Measurements from ENCODE around the gene OGFRL1.
"Not testable (repeated sequence)": the region's sequence is repeated elsewhere in the genome, so short reads cannot be mapped to it uniquely, and the experiment has no call there.

The OGFRL1 gene

DNA sequence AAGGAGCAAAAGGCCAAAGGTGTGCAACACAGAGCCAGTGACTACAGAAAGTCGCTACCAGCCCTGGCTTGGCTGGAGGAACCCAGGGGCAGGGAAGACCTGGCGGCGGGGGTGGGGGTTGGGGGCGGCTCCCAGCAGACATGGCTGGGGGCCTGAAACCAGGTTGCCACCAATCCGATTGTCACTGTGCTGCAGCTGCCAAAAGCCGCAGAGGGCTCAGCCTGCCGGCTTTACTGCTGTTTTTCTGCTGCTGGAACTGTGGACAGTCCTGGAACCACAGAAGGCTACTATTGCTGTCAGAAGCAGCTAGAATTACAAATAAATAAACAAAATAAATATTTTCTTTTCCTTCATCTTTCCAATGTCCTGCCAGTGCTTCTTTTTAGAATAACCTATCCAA is 25.7 kb upstream of the OGFRL1 start:
- TF ChIP-seq, protein P1, sequence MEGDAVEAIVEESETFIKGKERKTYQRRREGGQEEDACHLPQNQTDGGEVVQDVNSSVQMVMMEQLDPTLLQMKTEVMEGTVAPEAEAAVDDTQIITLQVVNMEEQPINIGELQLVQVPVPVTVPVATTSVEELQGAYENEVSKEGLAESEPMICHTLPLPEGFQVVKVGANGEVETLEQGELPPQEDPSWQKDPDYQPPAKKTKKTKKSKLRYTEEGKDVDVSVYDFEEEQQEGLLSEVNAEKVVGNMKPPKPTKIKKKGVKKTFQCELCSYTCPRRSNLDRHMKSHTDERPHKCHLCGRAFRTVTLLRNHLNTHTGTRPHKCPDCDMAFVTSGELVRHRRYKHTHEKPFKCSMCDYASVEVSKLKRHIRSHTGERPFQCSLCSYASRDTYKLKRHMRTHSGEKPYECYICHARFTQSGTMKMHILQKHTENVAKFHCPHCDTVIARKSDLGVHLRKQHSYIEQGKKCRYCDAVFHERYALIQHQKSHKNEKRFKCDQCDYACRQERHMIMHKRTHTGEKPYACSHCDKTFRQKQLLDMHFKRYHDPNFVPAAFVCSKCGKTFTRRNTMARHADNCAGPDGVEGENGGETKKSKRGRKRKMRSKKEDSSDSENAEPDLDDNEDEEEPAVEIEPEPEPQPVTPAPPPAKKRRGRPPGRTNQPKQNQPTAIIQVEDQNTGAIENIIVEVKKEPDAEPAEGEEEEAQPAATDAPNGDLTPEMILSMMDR (IDR thresholded peaks at IDR 0.05; ENCODE audit: control insufficient read depth, extremely low read depth, insufficient read depth), result no peak
- H3K4me3 ChIP-seq (ENCODE audit: low read depth, low read length), result no peak overlapping the region
- no peak for DNase-seq (ENCODE audit: low read depth)

DNA sequence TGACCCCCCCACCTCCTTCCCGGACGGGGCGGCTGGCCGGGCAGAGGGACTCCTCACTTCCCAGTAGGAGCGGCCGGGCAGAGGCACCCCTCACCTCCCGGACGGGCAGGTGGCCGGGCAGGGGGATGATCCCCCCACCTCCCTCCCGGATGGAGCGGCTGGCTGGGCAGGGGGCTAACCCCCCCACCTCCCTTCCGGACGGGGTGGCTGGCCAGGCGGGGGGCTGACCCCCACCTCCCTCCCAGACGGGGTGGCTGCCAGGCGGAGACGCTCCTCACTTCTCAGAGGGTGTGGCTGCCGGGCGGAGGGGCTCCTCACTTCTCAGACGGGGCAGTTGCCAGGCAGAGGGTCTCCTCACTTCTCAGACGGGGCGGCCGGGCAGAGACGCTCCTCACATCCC is 22.2 kb upstream of the OGFRL1 start:
- DNase-seq (ENCODE audit: low read depth); H3K4me3 ChIP-seq (ENCODE audit: low read depth, low read length): not testable (repeated sequence)

DNA sequence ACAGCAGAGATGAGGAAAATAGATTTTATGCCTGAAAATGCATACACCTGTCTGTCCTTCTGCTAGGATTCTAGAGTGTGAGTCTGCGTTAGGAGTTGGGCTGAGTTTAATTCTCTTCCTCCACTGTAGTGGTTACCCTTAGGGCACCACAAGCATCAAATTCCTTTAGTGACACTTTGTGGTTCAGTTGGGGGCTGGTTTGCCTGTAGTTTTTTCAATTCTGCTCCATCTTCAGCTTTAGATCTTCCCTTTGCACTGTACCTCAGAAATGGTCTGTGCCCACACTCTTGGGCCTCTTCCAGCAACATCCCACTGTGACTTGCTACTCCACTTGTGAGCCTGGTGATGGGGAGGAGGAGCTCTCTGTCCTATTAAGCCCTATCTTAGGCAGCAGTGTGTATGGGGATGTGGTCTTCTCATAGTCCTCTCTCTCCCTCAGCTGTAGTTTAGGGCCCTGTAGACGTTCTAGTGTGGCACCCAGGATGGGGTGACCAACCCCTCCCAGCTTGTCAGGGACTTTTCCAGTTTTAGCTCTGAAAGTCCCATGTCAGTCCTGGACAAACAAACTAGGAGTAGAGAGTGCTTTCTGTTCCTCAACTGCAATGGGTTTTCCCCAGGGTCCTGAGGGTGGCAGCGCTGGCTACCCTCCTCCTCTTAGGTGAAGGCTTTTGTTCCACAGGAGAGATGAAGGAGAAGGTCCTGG is 19.7 kb upstream of the OGFRL1 start:
- TF ChIP-seq, protein P1 (IDR thresholded peaks at IDR 0.05; ENCODE audit: control insufficient read depth, extremely low read depth, insufficient read depth), result no peak
- no peak for DNase-seq (ENCODE audit: low read depth)
- H3K4me3 ChIP-seq (ENCODE audit: low read depth, low read length), result no peak overlapping the region

DNA sequence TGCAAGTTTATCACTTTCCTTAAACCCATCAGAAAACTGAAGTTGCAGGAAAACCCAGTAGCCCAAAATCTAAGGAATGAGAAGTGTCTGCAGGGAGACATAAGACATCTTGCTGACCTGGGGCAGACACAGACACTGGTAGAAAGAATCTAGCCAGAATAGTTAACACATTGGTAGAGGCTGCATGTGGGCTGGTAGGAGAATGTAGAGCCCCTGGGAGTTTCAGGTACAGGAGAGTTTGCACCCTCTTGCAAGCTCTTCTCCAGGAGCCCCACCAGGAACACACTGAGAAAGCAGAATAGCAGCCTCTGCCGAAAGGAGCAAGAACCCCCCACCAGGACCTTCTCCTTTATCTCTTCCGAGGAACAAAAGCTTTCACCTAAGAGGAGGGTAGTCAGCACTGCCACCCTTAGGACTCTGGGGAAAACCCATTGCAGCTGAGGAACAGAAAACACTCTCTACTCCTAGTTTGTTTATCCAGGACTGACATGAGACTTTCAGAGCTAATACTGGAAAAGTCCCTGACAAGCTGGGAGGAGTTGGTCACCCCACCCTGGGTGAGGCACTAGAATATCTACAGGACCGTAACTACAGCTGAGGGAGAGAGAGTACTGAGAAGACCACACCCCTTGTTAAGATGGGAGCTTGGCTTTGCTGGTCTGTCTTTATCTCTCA is 10.5 kb upstream of the OGFRL1 start:
- DNase-seq (ENCODE audit: low read depth), result no peak
- no peak overlapping the region for H3K4me3 ChIP-seq (ENCODE audit: low read depth, low read length)
- TF ChIP-seq, protein P1 (IDR thresholded peaks at IDR 0.05; ENCODE audit: control insufficient read depth, extremely low read depth, insufficient read depth), result no peak

DNA sequence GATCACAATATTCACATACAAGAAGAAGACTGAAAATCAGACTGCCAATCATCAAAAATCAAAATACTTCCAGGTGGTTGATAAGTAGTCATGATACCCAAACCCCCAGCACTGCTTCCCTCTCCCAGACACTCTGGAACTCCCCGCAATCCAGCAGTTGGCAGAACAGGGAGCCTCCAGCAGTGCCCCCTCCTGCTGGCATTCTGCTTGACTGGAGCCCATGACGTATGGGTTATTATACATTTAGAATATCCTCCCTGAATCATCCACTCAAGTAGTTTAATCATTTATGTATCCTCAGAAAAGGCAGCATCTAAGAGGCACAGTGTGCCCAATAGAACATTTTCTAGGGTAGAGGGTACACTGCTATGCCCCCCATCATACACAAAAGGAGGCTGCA is 9.3 kb upstream of the OGFRL1 start:
- DNase-seq (ENCODE audit: low read depth), result no peak
- no peak overlapping the region for H3K4me3 ChIP-seq (ENCODE audit: low read depth, low read length)
- TF ChIP-seq, protein P1 (IDR thresholded peaks at IDR 0.05; ENCODE audit: control insufficient read depth, extremely low read depth, insufficient read depth), result no peak

DNA sequence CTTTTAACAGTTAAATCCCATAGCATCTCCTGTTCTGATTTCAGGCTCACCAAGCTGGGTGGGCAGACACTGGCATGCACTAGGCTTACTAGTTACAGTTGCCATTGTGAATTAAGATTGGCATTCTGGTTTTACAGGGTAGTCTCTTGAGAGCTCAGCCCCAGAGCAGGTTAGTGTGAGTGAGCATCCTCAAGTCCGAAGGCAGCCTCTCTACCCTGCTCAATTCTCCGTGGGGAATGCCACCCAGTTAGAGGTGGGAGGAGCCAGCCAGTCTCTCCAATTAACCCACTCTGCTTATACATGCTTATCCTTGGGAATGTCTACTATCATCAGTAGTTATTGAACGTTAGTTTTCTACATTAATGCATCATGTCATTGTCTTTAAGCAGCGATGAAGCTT is 8.9 kb upstream of the OGFRL1 start:
- TF ChIP-seq, protein P1 (IDR thresholded peaks at IDR 0.05; ENCODE audit: control insufficient read depth, extremely low read depth, insufficient read depth), result no peak
- no peak for DNase-seq (ENCODE audit: low read depth)
- H3K4me3 ChIP-seq (ENCODE audit: low read depth, low read length), result no peak overlapping the region

DNA sequence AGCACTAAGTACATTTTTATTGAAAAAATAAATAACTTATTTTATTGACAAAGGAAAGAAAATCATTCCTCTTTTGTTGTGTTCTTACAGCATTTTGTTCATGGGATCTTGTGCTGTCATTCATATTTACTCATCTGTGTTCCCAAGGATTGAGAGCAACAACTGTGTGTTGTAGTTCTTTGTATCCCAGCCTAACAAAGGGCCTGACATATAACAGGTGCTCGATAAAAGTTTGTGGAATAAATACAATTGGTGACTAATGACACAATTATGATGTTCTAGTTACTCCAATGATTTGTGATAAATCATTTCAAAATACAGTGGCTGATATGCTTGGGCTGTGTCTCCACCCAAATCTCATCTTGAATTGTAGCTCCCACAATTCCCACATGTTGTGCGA is 7.9 kb upstream of the OGFRL1 start:
- DNase-seq (ENCODE audit: low read depth), result no peak
- TF ChIP-seq, protein P1 (IDR thresholded peaks at IDR 0.05; ENCODE audit: control insufficient read depth, extremely low read depth, insufficient read depth), result no peak
- no peak overlapping the region for H3K4me3 ChIP-seq (ENCODE audit: low read depth, low read length)
